DND-41 (cell line): Measurements from ENCODE around the gene NOC3L.

Experiments used
- CTCF ChIP-seq: IDR thresholded peaks from 2 replicates; pipeline ENCODE4 v1.5.1; 2012; ENCODE audit warnings: borderline replicate concordance, low read length, moderate library complexity, mild to moderate bottlenecking; ENCODE audit not compliant: poor library complexity, severe bottlenecking; ENCODE audit errors: extremely low read depth
- EZH2 ChIP-seq: IDR thresholded peaks from 3 replicates; pipeline ENCODE4 v1.6.1; 2012; ENCODE audit warnings: borderline replicate concordance, low read depth, mild to moderate bottlenecking, moderate library complexity, low read length, inconsistent platforms; ENCODE audit not compliant: severe bottlenecking

GRCh38 chr10:94328613-94329012 lies 34.1 kb downstream of the NOC3L start:
- TF ChIP-seq CTCF (no peak), EZH2 (no peak)
